Bronchial epithelial cell (primary cell): Measurements from ENCODE around the gene HS1BP3. TPM values are rescaled to one million over a fixed set of nuclear protein-coding genes. Genes with fewer than 3 reads are reported as not detected.

Experiments
- DNase-seq: peaks from one replicate; pipeline ENCODE4 v3.0.0-alpha.2; 2010; ENCODE audit warnings: low read depth
- FAIRE-seq: peaks from 2 replicates; lab custom pipeline; 2011; peaks lifted over from hg19 to GRCh38; lab: Jason Lieb, UNC
- H3K27me3 ChIP-seq: 2 replicates; pipeline ENCODE4 v1.5.1; 2011; ENCODE audit warnings: low read length; ENCODE audit not compliant: control insufficient read depth, insufficient read depth
- H3K36me3 ChIP-seq: 2 replicates; pipeline ENCODE4 v1.5.1; 2011; ENCODE audit warnings: low read length; ENCODE audit not compliant: control insufficient read depth, insufficient read depth
- H3K4me3 ChIP-seq: 2 replicates; pipeline ENCODE4 v1.5.1; 2011; ENCODE audit warnings: mild to moderate bottlenecking, low read depth, low read length, control low read depth
- CTCF ChIP-seq: IDR thresholded peaks from 2 replicates; pipeline ENCODE4 v1.5.1; 2011; ENCODE audit warnings: mild to moderate bottlenecking, moderate library complexity, low read length, control low read depth, inconsistent platforms; ENCODE audit not compliant: insufficient read depth, severe bottlenecking
- total RNA-seq: library from RNA; depleted of rRNA; stranded (reverse); fragments of >200 nt; gene quantifications from 2 replicates; pipeline ENCODE4 v1.2.1, GENCODE V29; 2014

The HS1BP3 gene
- total RNA-seq, 1 donor from 2014 or later, result 27.6 TPM

GRCh38 chr2:20594048-20594750 lies 56.7 kb downstream of the HS1BP3 start:
- FAIRE-seq (no peak), DNase-seq (no peak)
- Histone ChIP-seq H3K36me3 (no peaks in the 10 kb centered on the region), H3K4me3 (no peak overlapping the region), H3K27me3 (no peaks in the 10 kb centered on the region)
- no peak for TF ChIP-seq CTCF

- no peak overlapping the region for H3K4me3 ChIP-seq
- DNase-seq, result peak; percentile 95
- H3K36me3 ChIP-seq, result no peaks in the 10 kb centered on the region
- no peaks in the 10 kb centered on the region for H3K27me3 ChIP-seq
- no peak for TF ChIP-seq CTCF
- FAIRE-seq, result peak; percentile 13
These were observed 57.5 kb downstream of the HS1BP3 start for GRCh38 chr2:20593072-20594034.

DNA sequence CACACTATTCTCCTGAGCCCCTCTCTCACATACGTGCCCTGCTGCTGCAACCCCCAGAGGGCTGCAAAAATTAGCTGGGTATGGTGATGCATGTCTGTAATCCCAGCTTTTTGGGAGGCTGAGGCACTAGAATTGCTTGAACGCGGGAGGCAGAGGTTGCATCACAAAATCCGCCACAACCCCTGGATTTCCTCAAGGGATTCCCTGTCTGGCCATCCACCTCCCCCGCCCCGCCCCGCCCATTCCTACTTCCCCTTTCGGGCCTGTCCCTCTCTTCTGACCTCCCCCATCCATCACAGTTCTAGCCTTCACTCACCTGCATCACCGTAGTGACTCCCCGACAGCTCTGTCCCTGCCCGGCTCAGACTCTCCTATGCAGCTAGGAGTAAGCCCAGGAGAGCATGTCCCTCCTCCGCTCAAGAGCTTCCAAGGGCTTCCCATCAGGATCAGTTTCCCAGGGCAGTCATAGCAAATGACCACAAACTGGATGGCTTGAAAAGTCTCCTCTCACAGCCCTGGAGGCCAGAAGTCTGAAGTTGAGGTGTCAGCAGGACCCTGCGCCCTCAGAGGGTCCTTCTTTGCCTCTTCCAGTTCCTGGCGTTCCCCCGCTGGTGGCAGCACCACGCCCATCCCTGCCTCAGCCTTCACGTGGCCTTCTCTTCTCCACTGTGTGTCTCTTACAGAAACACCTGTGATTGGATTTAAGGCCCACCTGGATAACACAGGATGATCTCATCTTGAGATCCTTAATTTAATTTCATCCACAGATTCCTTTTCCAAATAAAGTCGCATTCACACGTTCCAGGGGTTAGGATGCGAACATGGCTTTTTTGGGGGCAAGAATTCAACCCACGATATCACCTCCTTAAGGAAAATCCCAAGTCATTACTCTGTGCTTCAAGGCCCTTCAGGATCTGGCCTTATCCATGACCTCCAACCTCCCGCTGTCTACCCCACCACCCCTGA lies 58.5 kb downstream of the HS1BP3 start:
- no peaks in the 10 kb centered on the region for H3K36me3 ChIP-seq
- no peaks in the 10 kb centered on the region for H3K27me3 ChIP-seq
- no peak for TF ChIP-seq CTCF
- no peak for FAIRE-seq
- no peak for DNase-seq
- no peak overlapping the region for H3K4me3 ChIP-seq

DNA sequence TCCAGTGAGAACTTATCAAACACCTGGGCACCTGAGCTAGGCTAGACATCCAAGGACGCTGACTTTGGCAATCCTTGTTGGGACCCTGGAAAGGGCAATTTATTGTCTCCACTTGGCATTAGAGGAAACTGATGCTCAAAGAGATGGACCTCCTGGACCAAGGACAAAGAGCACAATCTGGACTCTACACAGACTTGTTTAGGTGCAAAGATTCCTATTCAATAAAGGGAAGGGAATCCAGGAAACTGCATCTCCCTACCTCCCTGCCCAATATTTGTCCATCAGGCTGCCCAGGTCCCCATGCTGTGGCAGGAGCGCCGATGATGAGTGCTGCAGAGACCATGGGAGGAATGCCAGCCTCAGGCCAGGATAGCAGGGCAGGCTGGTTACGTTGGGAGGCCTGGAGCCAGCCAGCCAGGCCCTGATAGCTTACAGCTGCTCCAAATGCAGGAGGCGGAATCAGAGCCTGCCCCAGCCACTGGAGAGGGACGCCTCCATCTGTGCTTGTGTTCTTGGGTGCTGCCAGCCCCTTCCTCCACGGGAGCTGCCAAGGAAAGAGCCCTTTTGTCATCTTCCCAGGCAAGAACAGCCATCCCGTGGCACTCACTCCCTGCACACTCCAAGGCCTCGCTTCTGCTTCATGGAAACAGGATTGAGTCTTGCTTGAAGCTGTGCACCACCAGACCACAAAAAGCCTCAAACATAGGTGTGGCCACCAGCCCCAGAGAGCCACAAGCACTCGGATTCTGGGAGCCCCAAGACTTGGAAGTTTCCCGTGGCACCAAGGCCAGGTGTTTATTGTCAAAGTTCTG lies 60.0 kb downstream of the HS1BP3 start:
- FAIRE-seq (no peak), DNase-seq (no peak)
- Histone ChIP-seq H3K36me3 (no peaks in the 10 kb centered on the region), H3K4me3 (no peak overlapping the region), H3K27me3 (no peaks in the 10 kb centered on the region)
- TF ChIP-seq CTCF, result no peak
